PC-3 (cell line): ENCODE measurements around the gene SLC19A1. TPM values are rescaled to one million over a fixed set of nuclear protein-coding genes. Genes with fewer than 3 reads are reported as not detected.

Source experiments
- ATAC-seq: fragments of 200-7000 bp; cut with Tn5 transposase; 2 replicates; pipeline ENCODE4 v1.9.1; 2020; ENCODE audit warnings: mild to moderate bottlenecking, moderate library complexity
- BruUV-seq: library from RNA; stranded (reverse); fragments of 400-500 nt; replicated peaks from 2 replicates; lab custom pipeline; 2021; lab: Mats Ljungman, UMichigan
- CTCF ChIA-PET: fragments of 300-600 bp; sonication (Branson Sonifier 250); formaldehyde crosslinking; loops from one replicate; lab custom pipeline; 2022; ENCODE audit warnings: antibody characterized with exemption; lab: Charles Lee
- POLR2A ChIA-PET: fragments of 300-600 bp; sonication (Branson Sonifier 250); formaldehyde crosslinking; loops from one replicate; lab custom pipeline; 2022; ENCODE audit warnings: antibody characterized with exemption; ENCODE audit not compliant: unreplicated experiment; lab: Charles Lee
- DNase-seq: peaks from one replicate; pipeline ENCODE4 v3.0.0-alpha.2; 2015
- H2AFZ ChIP-seq: fragments of 300-600 bp; sonication (generic); 2 replicates; pipeline ENCODE4 v1.6.0; 2016; ENCODE audit warnings: antibody characterized with exemption, low read length
- H3F3A ChIP-seq: fragments of 300-600 bp; sonication (generic); one replicate; pipeline ENCODE4 v1.6.0; 2017; ENCODE audit warnings: antibody characterized with exemption, low read length, control low read depth, mild to moderate bottlenecking; ENCODE audit not compliant: unreplicated experiment
- H3K27ac ChIP-seq: fragments of 300-600 bp; sonication (generic); 2 replicates; pipeline ENCODE4 v1.5.1; 2016; ENCODE audit warnings: mild to moderate bottlenecking, low read length
- H3K27me3 ChIP-seq: fragments of 300-600 bp; sonication (generic); 2 replicates; pipeline ENCODE4 v1.6.1; 2016; ENCODE audit warnings: low read length, mixed read lengths
- H3K36me3 ChIP-seq: fragments of 300-600 bp; sonication (generic); 2 replicates; pipeline ENCODE4 v1.6.1; 2016; ENCODE audit warnings: low read depth, mixed run types, low read length, mixed read lengths
- H3K4me1 ChIP-seq: fragments of 300-600 bp; sonication (generic); 2 replicates; pipeline ENCODE4 v1.5.1; 2016; ENCODE audit warnings: low read length; ENCODE audit not compliant: insufficient read depth
- H3K4me2 ChIP-seq: fragments of 300-600 bp; sonication (generic); 2 replicates; pipeline ENCODE4 v1.6.0; 2016; ENCODE audit warnings: low read length
- H3K4me3 ChIP-seq: fragments of 300-600 bp; sonication (generic); 2 replicates; pipeline ENCODE4 v1.5.1; 2016; ENCODE audit warnings: mild to moderate bottlenecking, low read length, mixed read lengths
- H3K79me2 ChIP-seq: fragments of 300-600 bp; sonication (generic); 2 replicates; pipeline ENCODE4 v1.6.1; 2017; ENCODE audit warnings: low read length, mixed read lengths
- H3K9ac ChIP-seq: fragments of 300-600 bp; sonication (generic); 2 replicates; pipeline ENCODE4 v1.6.0; 2016; ENCODE audit warnings: mild to moderate bottlenecking, low read length
- H3K9me2 ChIP-seq: fragments of 300-600 bp; sonication (generic); replicated peaks from 2 replicates; pipeline ENCODE4 v1.6.1; 2016; ENCODE audit warnings: mixed run types, low read length, mixed read lengths
- H3K9me3 ChIP-seq: fragments of 300-600 bp; sonication (generic); 2 replicates; pipeline ENCODE4 v1.6.1; 2016; ENCODE audit warnings: low read length, mixed read lengths
- H4K20me1 ChIP-seq: fragments of 300-600 bp; sonication (generic); 2 replicates; pipeline ENCODE4 v1.6.1; 2016; ENCODE audit warnings: low read length, mixed read lengths
- CTCF ChIP-seq: fragments of 300-600 bp; sonication (generic); conservative IDR thresholded peaks from 2 replicates; pipeline ENCODE4 v1.5.1; 2017; ENCODE audit warnings: antibody characterized with exemption, low read depth, mild to moderate bottlenecking, low read length
- EZH2 ChIP-seq: fragments of 300-600 bp; sonication (generic); IDR thresholded peaks from one replicate; pipeline ENCODE4 v1.6.1; 2017; ENCODE audit warnings: antibody characterized with exemption, mild to moderate bottlenecking, low read length; ENCODE audit not compliant: unreplicated experiment
- EZH2phosphoT487 ChIP-seq: fragments of 300-600 bp; sonication (generic); IDR thresholded peaks from 2 replicates; pipeline ENCODE4 v1.6.1; 2018; ENCODE audit warnings: mild to moderate bottlenecking, antibody characterized with exemption, low read length, borderline replicate concordance
- intact Hi-C: fragments of 100-400 bp; cut with micrococcal nuclease; formaldehyde crosslinking; loops from 2 replicates; pipeline ENCODE4 v1.9.0; 2023
- total RNA-seq: library from RNA; depleted of rRNA; stranded (reverse); fragments of >200 nt; gene quantifications from 2 replicates; pipeline ENCODE4 v1.2.3, GENCODE V29; 2014

The SLC19A1 gene
- total RNA-seq, 1 experiment from 2014 or later: 54.2 TPM

GRCh38 chr21:45545236-45545570 lies 3.0 kb upstream of the SLC19A1 start:
- Histone ChIP-seq H3K27me3 (no peaks in the 10 kb centered on the region), H3K36me3 (no peaks in the 10 kb centered on the region), H3K9me3 (no peaks in the 10 kb centered on the region), H4K20me1 (no peaks in the 10 kb centered on the region), H3K27ac (no peak overlapping the region), H3K4me3 (no peak overlapping the region), H3K4me2 (no peak overlapping the region), H2AFZ (no peak overlapping the region), H3F3A (peaks cover 4% of the 10 kb centered on the region), H3K9ac (no peak overlapping the region), H3K79me2 (peaks cover 16% of the 10 kb centered on the region), H3K4me1 (peaks cover 17% of the 10 kb centered on the region; the same call in 1 of the 2 replicates), H3K9me2 (no peaks in the 10 kb centered on the region)
- POLR2A ChIA-PET: no interaction called here
- ATAC-seq (no peak), DNase-seq (no peak)
- BruUV-seq: no TSS peak
- no peak for TF ChIP-seq CTCF
- no peak for TF ChIP-seq EZH2phosphoT487
- TF ChIP-seq EZH2: no peak
- CTCF ChIA-PET: no interaction called here
- intact Hi-C loops: no loop called here

DNA sequence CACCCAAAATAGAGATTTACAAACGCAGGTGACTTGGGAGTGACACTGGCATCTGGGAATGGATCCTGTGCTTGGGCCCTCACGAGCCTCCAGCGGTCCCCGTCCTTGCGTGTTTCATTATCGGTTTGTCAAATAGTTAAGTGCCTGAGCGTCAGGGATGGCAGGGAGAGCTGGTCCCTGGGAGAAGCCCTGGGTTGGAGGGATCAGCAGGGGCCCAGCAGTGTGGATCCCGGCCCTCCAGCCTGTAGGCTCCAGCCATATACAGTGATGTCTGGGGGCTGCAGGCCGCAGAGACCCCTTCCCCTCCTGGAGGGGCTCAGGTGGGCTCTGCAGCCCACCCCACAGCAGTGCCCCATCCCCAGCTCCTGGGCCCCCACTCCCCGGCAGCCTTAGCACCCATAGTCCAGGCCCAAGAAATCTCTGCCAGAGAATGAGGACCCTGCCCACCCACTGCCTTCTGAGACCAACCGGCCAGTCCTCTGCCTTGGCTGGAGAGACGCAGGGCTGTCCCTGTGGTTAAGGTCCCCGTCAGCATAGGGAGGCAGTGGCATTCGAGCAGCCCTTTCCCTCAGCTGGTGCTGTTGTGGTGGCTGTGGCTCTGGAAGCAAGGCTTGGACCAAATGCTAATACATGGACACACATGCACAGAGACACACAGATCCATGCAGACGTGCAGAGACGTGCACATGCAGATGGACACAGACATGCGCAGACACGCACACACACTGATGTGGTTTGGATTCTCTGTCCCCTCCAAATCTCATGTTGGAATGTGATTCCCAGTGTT lies 2.4 kb upstream of the SLC19A1 start:
- Histone ChIP-seq H3K36me3 (no peaks in the 10 kb centered on the region), H3K9ac (no peak overlapping the region), H3K4me2 (no peak overlapping the region), H2AFZ (no peak overlapping the region), H3K4me1 (peaks cover 17% of the 10 kb centered on the region; the same call in 1 of the 2 replicates), H3K79me2 (peaks cover 22% of the 10 kb centered on the region), H3K27me3 (no peaks in the 10 kb centered on the region), H3K4me3 (no peak overlapping the region), H3K9me3 (no peaks in the 10 kb centered on the region), H3F3A (peaks cover 4% of the 10 kb centered on the region), H3K9me2 (no peaks in the 10 kb centered on the region), H4K20me1 (0 out of 2 replicates have a peak, but pooled peaks cover 3% of the 10 kb centered on the region), H3K27ac (no peak overlapping the region)
- ATAC-seq (no peak), DNase-seq (no peak)
- TF ChIP-seq EZH2: no peak
- no peak for TF ChIP-seq EZH2phosphoT487
- no peak for TF ChIP-seq CTCF
- no TSS peak for BruUV-seq
- intact Hi-C loops: no loop called here
- ChIA-PET POLR2A (no interaction called here), CTCF (no interaction called here)
